K562 (cell line): Measurements from ENCODE around the gene RGS9. TPM values are rescaled to one million over a fixed set of nuclear protein-coding genes. Genes with fewer than 3 reads are reported as not detected.
A peak's percentile ranks its signal among the peaks of the same experiment; 100 is the strongest.

ENCODE experiments used
- CBX3 ChIP-seq, 2 experiments: IDR thresholded peaks; 1 replicate in 1 of 2; 2 replicates in 1 of 2; pipeline ENCODE4 v1.6.1; 2012; ENCODE audit warnings: inconsistent platforms in 2 of 2, low read length in 2 of 2, borderline replicate concordance in 1 of 2, control low read depth in 1 of 2
- FOXJ3 ChIP-seq: sonication (generic); formaldehyde crosslinking; IDR thresholded peaks from 2 replicates; pipeline ENCODE4 v1.4.0; 2020; ENCODE audit warnings: mild to moderate bottlenecking, missing genetic modification reagents
- GABPB1 ChIP-seq: sonication (generic); formaldehyde crosslinking; IDR thresholded peaks from 2 replicates; pipeline ENCODE4 v1.8.0; 2022; ENCODE audit warnings: mild to moderate bottlenecking, missing genetic modification reagents
- JUND ChIP-seq, 2 experiments: IDR thresholded peaks; 2 replicates in 1 of 2; 3 replicates in 1 of 2; pipeline ENCODE4 v1.6.1; 2011; ENCODE audit warnings: borderline replicate concordance in 2 of 2, low read depth in 2 of 2, low read length in 2 of 2, improper control_type of control experiment in 1 of 2, missing biosample characterization in 1 of 2, missing genetic modification characterization in 1 of 2, missing genetic modification reagents in 1 of 2
- MAFG ChIP-seq: fragments of 450-650 bp; conservative IDR thresholded peaks from 2 replicates; pipeline ENCODE4 v1.6.1; 2016; ENCODE audit warnings: missing genetic modification characterization, missing compliant biosample characterization
- MECOM ChIP-seq: fragments of 250-450 bp; sonication (Bioruptor Pico); IDR thresholded peaks from 2 replicates; pipeline ENCODE4 v1.8.0; 2022; ENCODE audit warnings: inconsistent platforms
- MEIS2 ChIP-seq: fragments of 450-650 bp; IDR thresholded peaks from 2 replicates; pipeline ENCODE4 v1.6.1; 2014; ENCODE audit warnings: mild to moderate bottlenecking; ENCODE audit not compliant: partially characterized antibody
- PHB2 ChIP-seq: fragments of 450-650 bp; IDR thresholded peaks from 2 replicates; pipeline ENCODE4 v1.6.1; 2017; ENCODE audit warnings: low read depth
- PRPF4 ChIP-seq: fragments of 200-400 bp; formaldehyde crosslinking; IDR thresholded peaks from one replicate; pipeline ENCODE4 v1.6.1; 2017; ENCODE audit warnings: low read length, low read depth, mild to moderate bottlenecking; ENCODE audit not compliant: insufficient read depth, poor library complexity, severe bottlenecking
- RNF2 ChIP-seq: sonication (generic); IDR thresholded peaks from 2 replicates; pipeline ENCODE4 v1.6.1; 2016
- SMARCA4 ChIP-seq: fragments of 450-650 bp; IDR thresholded peaks from 2 replicates; pipeline ENCODE4 v1.6.1; 2016
- SMARCE1 ChIP-seq: fragments of 450-650 bp; IDR thresholded peaks from 2 replicates; pipeline ENCODE4 v1.7.1; 2016; ENCODE audit warnings: mild to moderate bottlenecking
- TBP ChIP-seq: optimal IDR thresholded peaks from 2 replicates; pipeline ENCODE3; 2011; ENCODE audit warnings: low read depth, low read length, improper control_type of control experiment
- WHSC1 ChIP-seq: IDR thresholded peaks from one replicate; pipeline ENCODE4 v1.6.1; 2012; ENCODE audit warnings: low read length, control low read depth, inconsistent platforms
- ZC3H8 ChIP-seq: fragments of 450-650 bp; IDR thresholded peaks from 2 replicates; pipeline ENCODE4 v1.6.1; 2017
- ZKSCAN1 ChIP-seq: fragments of 150-350 bp; IDR thresholded peaks from 2 replicates; pipeline ENCODE4 v1.6.1; 2016; ENCODE audit warnings: low read depth, low read length
- ZSCAN32 ChIP-seq: fragments of 450-650 bp; formaldehyde crosslinking; IDR thresholded peaks from 2 replicates; pipeline ENCODE4 v1.4.0; 2020; ENCODE audit warnings: mild to moderate bottlenecking, moderate library complexity
- polyA plus RNA-seq, 8 experiments: library from polyadenylated mRNA; depleted of rRNA in 4 of 8; stranded (reverse) in 5 of 8; unstranded in 3 of 8; fragments of >200 nt; fragmentation: Nextera tagmentation in 2 of 8; fragmentation: Illumina TruSeq in 1 of 8; extraction: Ambion mirVana in 2 of 8; extraction: Trizol in 1 of 8; gene quantifications; 2 replicates each; pipeline versions ENCODE4 v1.2.1 to v1.2.3, GENCODE V29; 2011 to 2014; ENCODE audit warnings: inconsistent platforms in 1 of 8, missing spikeins in 1 of 8
- total RNA-seq, 7 experiments: library from RNA; depleted of rRNA in 6 of 7; stranded (reverse); fragments of >200 nt in 6 of 7; fragmentation: Illumina TruSeq in 2 of 7; extraction: Trizol in 2 of 7; gene quantifications; 2 replicates each; pipeline versions ENCODE4 v1.2.1 to v1.2.3, GENCODE V29; 2011 to 2021; ENCODE audit warnings: low replicate concordance in 1 of 7
- TF ChIP-seq, protein P1 (sequence below): fragments of 450-650 bp; IDR thresholded peaks from 2 replicates; pipeline ENCODE4 v1.6.1; 2016; ENCODE audit warnings: antibody characterized with exemption
- TF ChIP-seq, protein P2 (sequence below): fragments of 250-450 bp; sonication (Bioruptor Pico); IDR thresholded peaks from 2 replicates; pipeline ENCODE4 v1.5.0; 2020; ENCODE audit warnings: mild to moderate bottlenecking, borderline replicate concordance
- TF ChIP-seq, protein P3 (sequence below): fragments of 450-650 bp; IDR thresholded peaks from 2 replicates; pipeline ENCODE4 v1.6.1; 2017; ENCODE audit warnings: antibody characterized with exemption
- TF ChIP-seq, protein P4 (sequence below): fragments of 450-650 bp; IDR thresholded peaks from 2 replicates; pipeline ENCODE4 v1.6.1; 2017; ENCODE audit warnings: mild to moderate bottlenecking, moderate library complexity
- TF ChIP-seq, protein P5 (sequence below): fragments of 450-650 bp; formaldehyde crosslinking; IDR thresholded peaks from 2 replicates; pipeline ENCODE4 v1.4.0; 2022; ENCODE audit warnings: missing genetic modification characterization

Gene RGS9
- total and polyA plus RNA-seq, 9 of the 15 experiments (the other 6 are each of a cell fraction or from before 2014, with no cell fraction given), result 0.18 to 1.4 (median 0.55) TPM

DNA sequence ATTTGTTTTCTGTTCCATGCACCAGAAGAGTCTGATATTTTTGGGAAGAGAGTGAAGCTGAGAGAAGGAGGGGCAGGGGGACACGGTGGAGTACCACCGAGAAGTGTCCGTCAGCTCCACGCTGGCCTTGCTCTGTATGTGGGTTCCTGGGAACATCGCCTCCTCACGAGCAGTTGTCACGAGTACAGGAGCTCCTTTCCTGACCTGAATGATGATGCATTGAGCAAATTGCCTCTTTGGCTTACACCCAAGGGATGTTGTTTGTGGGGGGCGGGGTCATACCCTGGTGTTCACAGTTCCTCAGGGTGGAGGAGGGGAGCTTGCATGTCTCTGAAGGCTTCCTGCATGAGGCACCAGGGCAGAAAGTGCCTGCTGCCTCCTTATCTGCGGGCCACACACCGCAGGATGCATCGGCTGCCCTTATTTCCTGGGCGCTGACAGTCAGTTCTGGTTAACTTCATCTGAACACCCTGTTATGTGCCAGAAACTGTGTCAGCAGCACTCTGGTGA, 36.2 kb downstream of the RGS9 start (continued):
- TF ChIP-seq, protein P1, sequence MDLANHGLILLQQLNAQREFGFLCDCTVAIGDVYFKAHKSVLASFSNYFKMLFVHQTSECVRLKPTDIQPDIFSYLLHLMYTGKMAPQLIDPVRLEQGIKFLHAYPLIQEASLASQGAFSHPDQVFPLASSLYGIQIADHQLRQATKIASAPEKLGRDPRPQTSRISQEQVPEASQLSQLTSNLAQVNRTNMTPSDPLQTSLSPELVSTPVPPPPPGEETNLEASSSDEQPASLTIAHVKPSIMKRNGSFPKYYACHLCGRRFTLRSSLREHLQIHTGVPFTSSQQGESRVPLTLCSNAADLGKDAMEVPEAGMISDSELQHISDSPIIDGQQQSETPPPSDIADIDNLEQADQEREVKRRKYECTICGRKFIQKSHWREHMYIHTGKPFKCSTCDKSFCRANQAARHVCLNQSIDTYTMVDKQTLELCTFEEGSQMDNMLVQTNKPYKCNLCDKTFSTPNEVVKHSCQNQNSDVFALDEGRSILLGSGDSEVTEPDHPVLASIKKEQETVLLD, result peak; percentile 86
- TF ChIP-seq JUND (IDR thresholded peaks at IDR 0.05; ENCODE audit: borderline replicate concordance, low read depth, low read length) (peak; percentile 80), JUND (tag; IDR thresholded peaks at IDR 0.05; ENCODE audit: borderline replicate concordance, low read depth, low read length) (peak; percentile 51; the same call in 1 of the 3 replicates), MECOM (CRISPR knock-in tag) (no peak), SMARCE1 (peak; percentile 74), PRPF4 (no peak), MEIS2 (peak; percentile 90), SMARCA4 (peak; percentile 92), WHSC1 (no peak), ZSCAN32 (CRISPR knock-in tag) (no peak), ZKSCAN1 (peak; percentile 85), RNF2 (peak; percentile 93), CBX3 (IDR thresholded peaks at IDR 0.05; ENCODE audit: borderline replicate concordance in 1 of 2, low read length in 2 of 2) (peak in 1 of 2 experiments; percentile 71; a peak in 1 of 3 replicates), ZC3H8 (no peak), FOXJ3 (CRISPR knock-in tag) (no peak), TBP (peak; percentile 66), PHB2 (0 out of 2 replicates have a peak, but pooled peaks have one; percentile 48), MAFG (tag) (0 out of 2 replicates have a peak, but pooled peaks have one; percentile 17), GABPB1 (CRISPR knock-in tag) (peak; percentile 59)
- TF ChIP-seq, protein P2, sequence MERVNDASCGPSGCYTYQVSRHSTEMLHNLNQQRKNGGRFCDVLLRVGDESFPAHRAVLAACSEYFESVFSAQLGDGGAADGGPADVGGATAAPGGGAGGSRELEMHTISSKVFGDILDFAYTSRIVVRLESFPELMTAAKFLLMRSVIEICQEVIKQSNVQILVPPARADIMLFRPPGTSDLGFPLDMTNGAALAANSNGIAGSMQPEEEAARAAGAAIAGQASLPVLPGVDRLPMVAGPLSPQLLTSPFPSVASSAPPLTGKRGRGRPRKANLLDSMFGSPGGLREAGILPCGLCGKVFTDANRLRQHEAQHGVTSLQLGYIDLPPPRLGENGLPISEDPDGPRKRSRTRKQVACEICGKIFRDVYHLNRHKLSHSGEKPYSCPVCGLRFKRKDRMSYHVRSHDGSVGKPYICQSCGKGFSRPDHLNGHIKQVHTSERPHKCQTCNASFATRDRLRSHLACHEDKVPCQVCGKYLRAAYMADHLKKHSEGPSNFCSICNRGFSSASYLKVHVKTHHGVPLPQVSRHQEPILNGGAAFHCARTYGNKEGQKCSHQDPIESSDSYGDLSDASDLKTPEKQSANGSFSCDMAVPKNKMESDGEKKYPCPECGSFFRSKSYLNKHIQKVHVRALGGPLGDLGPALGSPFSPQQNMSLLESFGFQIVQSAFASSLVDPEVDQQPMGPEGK, result no peak
- TF ChIP-seq, protein P3, sequence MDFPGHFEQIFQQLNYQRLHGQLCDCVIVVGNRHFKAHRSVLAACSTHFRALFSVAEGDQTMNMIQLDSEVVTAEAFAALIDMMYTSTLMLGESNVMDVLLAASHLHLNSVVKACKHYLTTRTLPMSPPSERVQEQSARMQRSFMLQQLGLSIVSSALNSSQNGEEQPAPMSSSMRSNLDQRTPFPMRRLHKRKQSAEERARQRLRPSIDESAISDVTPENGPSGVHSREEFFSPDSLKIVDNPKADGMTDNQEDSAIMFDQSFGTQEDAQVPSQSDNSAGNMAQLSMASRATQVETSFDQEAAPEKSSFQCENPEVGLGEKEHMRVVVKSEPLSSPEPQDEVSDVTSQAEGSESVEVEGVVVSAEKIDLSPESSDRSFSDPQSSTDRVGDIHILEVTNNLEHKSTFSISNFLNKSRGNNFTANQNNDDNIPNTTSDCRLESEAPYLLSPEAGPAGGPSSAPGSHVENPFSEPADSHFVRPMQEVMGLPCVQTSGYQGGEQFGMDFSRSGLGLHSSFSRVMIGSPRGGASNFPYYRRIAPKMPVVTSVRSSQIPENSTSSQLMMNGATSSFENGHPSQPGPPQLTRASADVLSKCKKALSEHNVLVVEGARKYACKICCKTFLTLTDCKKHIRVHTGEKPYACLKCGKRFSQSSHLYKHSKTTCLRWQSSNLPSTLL, result no peak
- TF ChIP-seq, protein P4, sequence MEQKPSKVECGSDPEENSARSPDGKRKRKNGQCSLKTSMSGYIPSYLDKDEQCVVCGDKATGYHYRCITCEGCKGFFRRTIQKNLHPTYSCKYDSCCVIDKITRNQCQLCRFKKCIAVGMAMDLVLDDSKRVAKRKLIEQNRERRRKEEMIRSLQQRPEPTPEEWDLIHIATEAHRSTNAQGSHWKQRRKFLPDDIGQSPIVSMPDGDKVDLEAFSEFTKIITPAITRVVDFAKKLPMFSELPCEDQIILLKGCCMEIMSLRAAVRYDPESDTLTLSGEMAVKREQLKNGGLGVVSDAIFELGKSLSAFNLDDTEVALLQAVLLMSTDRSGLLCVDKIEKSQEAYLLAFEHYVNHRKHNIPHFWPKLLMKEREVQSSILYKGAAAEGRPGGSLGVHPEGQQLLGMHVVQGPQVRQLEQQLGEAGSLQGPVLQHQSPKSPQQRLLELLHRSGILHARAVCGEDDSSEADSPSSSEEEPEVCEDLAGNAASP, result no peak
- TF ChIP-seq, protein P5, sequence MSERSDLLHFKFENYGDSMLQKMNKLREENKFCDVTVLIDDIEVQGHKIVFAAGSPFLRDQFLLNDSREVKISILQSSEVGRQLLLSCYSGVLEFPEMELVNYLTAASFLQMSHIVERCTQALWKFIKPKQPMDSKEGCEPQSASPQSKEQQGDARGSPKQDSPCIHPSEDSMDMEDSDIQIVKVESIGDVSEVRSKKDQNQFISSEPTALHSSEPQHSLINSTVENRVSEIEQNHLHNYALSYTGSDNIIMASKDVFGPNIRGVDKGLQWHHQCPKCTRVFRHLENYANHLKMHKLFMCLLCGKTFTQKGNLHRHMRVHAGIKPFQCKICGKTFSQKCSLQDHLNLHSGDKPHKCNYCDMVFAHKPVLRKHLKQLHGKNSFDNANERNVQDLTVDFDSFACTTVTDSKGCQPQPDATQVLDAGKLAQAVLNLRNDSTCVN (CRISPR knock-in tag), result no peak
